Measurements from ENCODE around the gene MYO7B. TPM values are rescaled to one million over a fixed set of nuclear protein-coding genes. Genes with fewer than 3 reads are reported as not detected.
A peak's percentile ranks its signal among the peaks of the same experiment; 100 is the strongest.

MYO7B gene
- total RNA-seq, 1 donor: under 0.01 TPM

GRCh38 chr2:127626175-127626574 is 90.7 kb downstream of the MYO7B start:
- H3K36me3 ChIP-seq (ENCODE audit: insufficient read depth, low read length): no peaks in the 10 kb centered on the region
- H3K9me3 ChIP-seq (ENCODE audit: low read depth, low read length): no peaks in the 10 kb centered on the region
- peak; percentile 76 for DNase-seq (ENCODE audit: insufficient read length, low spot score, missing footprints)
- no peak overlapping the region for H2AFZ ChIP-seq (ENCODE audit: low read length)
- TF ChIP-seq CTCF (IDR thresholded peaks at IDR 0.05; ENCODE audit: extremely low read depth, low read depth, low read length): no peak
- H3K4me1 ChIP-seq (ENCODE audit: insufficient read depth, low read length): peaks cover 5% of the 10 kb centered on the region
- no peak overlapping the region for H3K4me3 ChIP-seq (ENCODE audit: insufficient read depth, low read length)
- H3K27ac ChIP-seq (ENCODE audit: low read depth, low read length): no peak overlapping the region
- H3K4me2 ChIP-seq (ENCODE audit: insufficient read depth, low read length): no peak overlapping the region
- no peaks in the 10 kb centered on the region for H4K20me1 ChIP-seq (ENCODE audit: insufficient read depth, low read length)
- H3K79me2 ChIP-seq (ENCODE audit: insufficient read depth, low read length): no peaks in the 10 kb centered on the region
- no peaks in the 10 kb centered on the region for H3K27me3 ChIP-seq (ENCODE audit: insufficient read depth, low read length)

DNA sequence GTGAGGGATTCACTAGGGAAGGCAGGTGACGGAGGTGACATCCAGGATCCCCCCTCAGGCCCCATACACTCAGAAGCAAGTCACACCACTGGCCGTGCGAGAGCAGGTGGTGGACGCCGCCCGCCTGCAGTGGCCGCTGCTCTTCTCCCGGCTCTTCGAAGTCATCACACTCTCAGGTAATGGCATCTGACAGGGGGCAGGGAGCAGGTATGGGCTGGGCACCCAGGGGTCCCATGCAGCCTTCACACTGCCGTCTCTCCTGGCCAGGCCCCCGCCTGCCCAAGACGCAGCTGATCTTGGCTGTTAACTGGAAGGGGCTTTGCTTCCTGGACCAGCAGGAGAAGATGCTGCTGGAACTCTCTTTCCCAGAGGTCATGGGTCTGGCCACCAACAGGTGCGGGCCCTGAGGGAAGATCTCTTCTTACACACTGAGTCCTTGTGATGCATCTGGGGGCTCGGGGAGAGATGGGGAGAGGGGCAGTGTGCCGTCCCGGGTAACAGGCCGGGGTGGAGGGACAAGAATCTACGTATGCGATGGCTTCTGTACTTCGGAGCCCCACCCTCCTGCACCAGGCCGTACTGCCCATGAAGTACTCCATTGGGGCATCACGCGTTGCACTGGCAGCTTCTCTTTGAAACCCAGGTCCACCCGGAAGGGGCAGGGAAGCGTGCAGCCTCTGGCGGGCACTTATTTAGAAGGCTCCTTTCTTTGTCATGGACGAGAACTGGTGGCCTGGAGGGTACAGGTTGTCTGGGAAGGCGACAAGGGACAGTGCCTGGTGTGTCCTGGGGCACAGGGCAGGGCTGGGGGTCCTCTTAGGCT is 91.6 kb downstream of the MYO7B start:
- DNase-seq (ENCODE audit: insufficient read length, low spot score, missing footprints): peak; percentile 75
- H4K20me1 ChIP-seq (ENCODE audit: insufficient read depth, low read length): no peaks in the 10 kb centered on the region
- H3K4me3 ChIP-seq (ENCODE audit: insufficient read depth, low read length): no peak overlapping the region
- no peak overlapping the region for H3K4me2 ChIP-seq (ENCODE audit: insufficient read depth, low read length)
- no peak overlapping the region for H2AFZ ChIP-seq (ENCODE audit: low read length)
- no peaks in the 10 kb centered on the region for H3K36me3 ChIP-seq (ENCODE audit: insufficient read depth, low read length)
- H3K27me3 ChIP-seq (ENCODE audit: insufficient read depth, low read length): no peaks in the 10 kb centered on the region
- H3K9me3 ChIP-seq (ENCODE audit: low read depth, low read length): no peaks in the 10 kb centered on the region
- H3K27ac ChIP-seq (ENCODE audit: low read depth, low read length): no peak overlapping the region
- no peaks in the 10 kb centered on the region for H3K79me2 ChIP-seq (ENCODE audit: insufficient read depth, low read length)
- TF ChIP-seq CTCF (IDR thresholded peaks at IDR 0.05; ENCODE audit: extremely low read depth, low read depth, low read length): no peak
- peaks cover 5% of the 10 kb centered on the region for H3K4me1 ChIP-seq (ENCODE audit: insufficient read depth, low read length)

DNA sequence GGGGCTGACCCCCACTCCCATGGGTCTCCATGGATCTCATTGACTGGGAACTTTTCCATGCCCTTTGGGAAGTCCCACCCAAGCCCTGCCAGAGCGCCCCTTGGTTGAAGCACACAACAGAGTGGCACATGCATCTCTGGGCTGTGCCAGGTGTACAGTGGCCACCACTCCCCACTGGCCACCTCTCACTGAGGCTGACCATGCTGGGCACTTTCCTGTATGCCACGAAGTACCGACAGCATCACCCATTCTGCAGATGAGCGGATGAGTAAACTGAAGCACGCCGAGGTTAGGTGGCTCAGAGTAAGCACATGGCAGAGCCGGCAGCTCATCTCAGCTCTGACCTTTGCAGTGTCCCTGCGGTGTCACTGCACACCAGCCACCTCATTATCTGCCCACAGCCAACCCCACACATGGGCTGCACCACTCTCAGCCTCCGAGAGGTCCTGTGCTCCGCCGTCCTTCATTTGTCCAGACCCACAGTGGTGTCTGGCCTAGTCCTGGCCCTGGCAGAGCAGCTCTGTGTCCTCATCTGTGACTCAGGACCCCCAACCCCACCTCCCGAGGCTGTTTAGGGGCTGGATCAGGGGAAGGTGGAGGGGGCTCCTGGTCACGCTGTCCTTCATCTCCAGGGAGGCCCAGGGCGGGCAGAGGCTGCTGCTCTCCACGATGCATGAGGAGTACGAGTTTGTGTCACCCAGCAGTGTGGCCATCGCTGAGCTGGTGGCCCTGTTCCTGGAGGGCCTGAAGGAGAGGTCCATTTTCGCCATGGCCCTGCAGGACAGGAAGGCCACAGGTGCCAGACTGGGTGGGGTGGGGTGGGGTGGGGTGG is 92.5 kb downstream of the MYO7B start:
- Histone ChIP-seq H3K79me2 (ENCODE audit: insufficient read depth, low read length) (no peaks in the 10 kb centered on the region), H4K20me1 (ENCODE audit: insufficient read depth, low read length) (no peaks in the 10 kb centered on the region), H3K4me3 (ENCODE audit: insufficient read depth, low read length) (no peak overlapping the region), H3K9me3 (ENCODE audit: low read depth, low read length) (no peaks in the 10 kb centered on the region), H3K27ac (ENCODE audit: low read depth, low read length) (no peak overlapping the region), H3K36me3 (ENCODE audit: insufficient read depth, low read length) (no peaks in the 10 kb centered on the region), H3K4me1 (ENCODE audit: insufficient read depth, low read length) (peaks cover 5% of the 10 kb centered on the region), H2AFZ (ENCODE audit: low read length) (no peak overlapping the region), H3K4me2 (ENCODE audit: insufficient read depth, low read length) (no peak overlapping the region), H3K27me3 (ENCODE audit: insufficient read depth, low read length) (no peaks in the 10 kb centered on the region)
- no peak for TF ChIP-seq CTCF (IDR thresholded peaks at IDR 0.05; ENCODE audit: extremely low read depth, low read depth, low read length)
- peak; percentile 84 for DNase-seq (ENCODE audit: insufficient read length, low spot score, missing footprints)
